Adrenal gland (tissue), 5 donors: ENCODE measurements around the gene TMEM132D.

ENCODE experiments used
- POLR2A ChIP-seq, 2 donors: fragments of 450-650 bp; IDR thresholded peaks; one replicate each; pipeline ENCODE4 v1.6.1; 2017; ENCODE audit warnings: antibody characterized with exemption in 2 of 2, mild to moderate bottlenecking in 2 of 2, moderate library complexity in 1 of 2
- TF ChIP-seq, protein P1 (sequence below), 6 experiments: fragments of 450-650 bp in 4 of 6; fragments of 200-600 bp in 2 of 6; sonication (generic) in 1 of 6; IDR thresholded peaks; 1 replicate in 5 of 6; 2 replicates in 1 of 6; pipeline versions ENCODE4 v1.5.1 to v1.8.0; 2016 to 2021; ENCODE audit warnings: antibody characterized with exemption in 6 of 6, mild to moderate bottlenecking in 2 of 6, moderate library complexity in 1 of 6
- donor health status: DM: no; HTN: no; CAD: no.

DNA sequence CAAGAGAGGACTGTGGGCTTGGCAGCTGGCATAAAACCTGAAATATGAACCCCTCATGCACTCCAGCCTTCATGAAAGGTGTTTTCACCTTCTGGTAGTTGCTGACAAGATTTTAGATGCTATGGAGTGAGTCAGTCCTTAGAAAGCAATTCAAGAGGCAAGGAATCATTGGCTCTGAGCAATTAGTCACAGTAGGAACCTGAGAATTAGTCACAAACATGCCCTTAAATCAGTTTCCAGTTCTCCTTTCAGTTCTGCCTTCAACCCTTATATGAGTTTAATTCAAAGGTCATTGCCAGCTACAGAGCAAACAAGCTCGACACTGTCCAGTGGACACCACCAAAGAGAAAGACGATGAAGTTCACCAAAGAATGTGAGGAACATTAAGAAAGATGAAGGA, 578.3 kb downstream of the TMEM132D start:
- no peak for TF ChIP-seq POLR2A (IDR thresholded peaks at IDR 0.05)
- TF ChIP-seq, protein P1, sequence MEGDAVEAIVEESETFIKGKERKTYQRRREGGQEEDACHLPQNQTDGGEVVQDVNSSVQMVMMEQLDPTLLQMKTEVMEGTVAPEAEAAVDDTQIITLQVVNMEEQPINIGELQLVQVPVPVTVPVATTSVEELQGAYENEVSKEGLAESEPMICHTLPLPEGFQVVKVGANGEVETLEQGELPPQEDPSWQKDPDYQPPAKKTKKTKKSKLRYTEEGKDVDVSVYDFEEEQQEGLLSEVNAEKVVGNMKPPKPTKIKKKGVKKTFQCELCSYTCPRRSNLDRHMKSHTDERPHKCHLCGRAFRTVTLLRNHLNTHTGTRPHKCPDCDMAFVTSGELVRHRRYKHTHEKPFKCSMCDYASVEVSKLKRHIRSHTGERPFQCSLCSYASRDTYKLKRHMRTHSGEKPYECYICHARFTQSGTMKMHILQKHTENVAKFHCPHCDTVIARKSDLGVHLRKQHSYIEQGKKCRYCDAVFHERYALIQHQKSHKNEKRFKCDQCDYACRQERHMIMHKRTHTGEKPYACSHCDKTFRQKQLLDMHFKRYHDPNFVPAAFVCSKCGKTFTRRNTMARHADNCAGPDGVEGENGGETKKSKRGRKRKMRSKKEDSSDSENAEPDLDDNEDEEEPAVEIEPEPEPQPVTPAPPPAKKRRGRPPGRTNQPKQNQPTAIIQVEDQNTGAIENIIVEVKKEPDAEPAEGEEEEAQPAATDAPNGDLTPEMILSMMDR (IDR thresholded peaks at IDR 0.05) = no peak
